NCI-H526 (cell line): Measurements from ENCODE around the gene RTKN2.

Experiments used
- DNase-seq, 2 experiments: peaks; one replicate each; lab custom pipeline; 2025; lab: John Stamatoyannopoulos, UW

The RTKN2 gene

GRCh38 chr10:62172465-62172864, 96.2 kb downstream of the RTKN2 start:
- no peak for DNase-seq

- DNase-seq: no peak
Measured at GRCh38 chr10:62171791-62172190, 96.9 kb downstream of the RTKN2 start.

GRCh38 chr10:62170732-62171131, 97.9 kb downstream of the RTKN2 start:
- no peak for DNase-seq

GRCh38 chr10:62166331-62167131, 102.1 kb downstream of the RTKN2 start:
- peak in 1 of 2 experiments; percentile 1 for DNase-seq

- no peak for DNase-seq
Measured at GRCh38 chr10:62165803-62166202, 102.8 kb downstream of the RTKN2 start.

- no peak for DNase-seq
Measured at GRCh38 chr10:62163024-62163423, 105.6 kb downstream of the RTKN2 start.

- no peak for DNase-seq
Measured at GRCh38 chr10:62162261-62162981, 106.2 kb downstream of the RTKN2 start.

- no peak for DNase-seq
Measured at GRCh38 chr10:62159351-62159750, 109.3 kb downstream of the RTKN2 start.

- DNase-seq: no peak
Measured at GRCh38 chr10:62157601-62158000, 111.0 kb downstream of the RTKN2 start.

- no peak for DNase-seq
Measured at GRCh38 chr10:62155054-62155680, 113.5 kb downstream of the RTKN2 start.

- no peak for DNase-seq
Measured at GRCh38 chr10:62154231-62154630, 114.4 kb downstream of the RTKN2 start.

- DNase-seq: no peak
Measured at GRCh38 chr10:62153191-62153590, 115.5 kb downstream of the RTKN2 start.

- DNase-seq: no peak
Measured at GRCh38 chr10:62149621-62150020, 119.0 kb downstream of the RTKN2 start.

GRCh38 chr10:62148155-62148554, 120.5 kb downstream of the RTKN2 start:
- DNase-seq: no peak

GRCh38 chr10:62147425-62147824, 121.2 kb downstream of the RTKN2 start:
- no peak for DNase-seq

- DNase-seq: no peak
Measured at GRCh38 chr10:62136931-62137330, 131.7 kb downstream of the RTKN2 start.

GRCh38 chr10:62133618-62134017, 135.0 kb downstream of the RTKN2 start:
- no peak for DNase-seq
